Measurements from ENCODE around the gene CEBPA.

DNA sequence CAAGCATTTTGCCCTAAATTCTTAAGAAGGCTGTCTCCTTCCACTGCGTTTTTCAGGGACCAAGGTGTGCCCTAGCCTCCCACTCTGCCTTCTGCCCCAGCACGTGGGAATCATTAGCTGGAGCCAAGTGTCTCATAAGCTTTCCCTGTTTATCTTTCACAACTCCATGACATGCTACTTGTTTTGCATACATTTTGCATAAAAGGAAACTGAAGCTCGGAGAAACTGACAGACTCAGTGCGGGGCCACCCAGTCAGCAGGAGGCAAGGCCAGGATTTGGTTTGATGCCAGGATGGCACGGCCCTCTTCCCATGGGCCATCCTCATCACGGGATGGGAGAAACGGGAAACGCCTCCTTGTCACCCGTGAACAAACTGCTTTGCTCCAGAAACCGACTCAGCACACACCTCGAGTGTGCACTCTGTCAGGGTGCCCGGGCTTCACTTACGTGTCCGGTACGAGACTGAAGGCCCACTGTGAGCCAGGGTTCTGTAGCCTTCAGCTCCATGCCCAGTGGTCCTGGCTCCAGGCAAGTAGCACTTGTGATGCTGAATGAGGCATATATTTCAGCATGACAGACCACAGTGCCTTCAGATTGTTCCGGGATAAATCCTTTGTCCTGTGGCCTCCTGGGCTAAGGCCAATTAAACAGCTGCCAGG lies 9.6 kb downstream of the CEBPA start:
- TF ChIP-seq EZH2 (IDR thresholded peaks at IDR 0.05; ENCODE audit: insufficient read depth, low read length): no peak
- TF ChIP-seq, protein P1, sequence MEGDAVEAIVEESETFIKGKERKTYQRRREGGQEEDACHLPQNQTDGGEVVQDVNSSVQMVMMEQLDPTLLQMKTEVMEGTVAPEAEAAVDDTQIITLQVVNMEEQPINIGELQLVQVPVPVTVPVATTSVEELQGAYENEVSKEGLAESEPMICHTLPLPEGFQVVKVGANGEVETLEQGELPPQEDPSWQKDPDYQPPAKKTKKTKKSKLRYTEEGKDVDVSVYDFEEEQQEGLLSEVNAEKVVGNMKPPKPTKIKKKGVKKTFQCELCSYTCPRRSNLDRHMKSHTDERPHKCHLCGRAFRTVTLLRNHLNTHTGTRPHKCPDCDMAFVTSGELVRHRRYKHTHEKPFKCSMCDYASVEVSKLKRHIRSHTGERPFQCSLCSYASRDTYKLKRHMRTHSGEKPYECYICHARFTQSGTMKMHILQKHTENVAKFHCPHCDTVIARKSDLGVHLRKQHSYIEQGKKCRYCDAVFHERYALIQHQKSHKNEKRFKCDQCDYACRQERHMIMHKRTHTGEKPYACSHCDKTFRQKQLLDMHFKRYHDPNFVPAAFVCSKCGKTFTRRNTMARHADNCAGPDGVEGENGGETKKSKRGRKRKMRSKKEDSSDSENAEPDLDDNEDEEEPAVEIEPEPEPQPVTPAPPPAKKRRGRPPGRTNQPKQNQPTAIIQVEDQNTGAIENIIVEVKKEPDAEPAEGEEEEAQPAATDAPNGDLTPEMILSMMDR (IDR thresholded peaks at IDR 0.05; ENCODE audit: insufficient read depth, low read depth, low read length): no peak

Measured in astrocyte (in vitro differentiated cells and primary cell).